HepG2 (cell line): Measurements from ENCODE around the gene ATG2B.

Source experiments
- ZBTB38 ChIP-seq: sonication (generic); formaldehyde crosslinking; IDR thresholded peaks from 2 replicates; pipeline ENCODE4 v1.5.1; 2020; ENCODE audit warnings: mild to moderate bottlenecking, missing genetic modification reagents
- TF ChIP-seq, protein P1 (sequence below): sonication (generic); formaldehyde crosslinking; IDR thresholded peaks from 2 replicates; pipeline ENCODE4 v1.5.0; 2020; ENCODE audit warnings: missing genetic modification reagents, mild to moderate bottlenecking, borderline replicate concordance

DNA sequence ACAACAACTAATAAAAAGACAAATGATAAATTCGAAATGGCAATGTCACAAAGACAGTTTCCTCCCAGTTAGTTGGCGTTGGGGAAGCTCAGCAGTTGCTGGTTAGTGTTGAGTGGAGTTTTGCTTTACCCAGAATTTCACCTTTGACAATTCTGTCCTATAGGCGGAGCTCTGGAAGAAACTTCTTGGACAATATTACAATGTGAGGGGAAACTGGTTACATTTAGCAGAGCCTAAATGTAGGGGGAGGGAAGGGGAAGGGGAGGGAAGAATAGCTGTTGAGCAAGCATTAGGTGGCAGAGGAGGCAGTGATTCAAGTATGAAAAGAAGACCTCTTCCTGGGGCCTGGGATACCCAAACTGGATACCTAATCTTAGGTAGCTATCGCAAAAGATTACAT lies 55.7 kb downstream of the ATG2B start:
- no peak for TF ChIP-seq ZBTB38 (CRISPR knock-in tag)
- TF ChIP-seq, protein P1, sequence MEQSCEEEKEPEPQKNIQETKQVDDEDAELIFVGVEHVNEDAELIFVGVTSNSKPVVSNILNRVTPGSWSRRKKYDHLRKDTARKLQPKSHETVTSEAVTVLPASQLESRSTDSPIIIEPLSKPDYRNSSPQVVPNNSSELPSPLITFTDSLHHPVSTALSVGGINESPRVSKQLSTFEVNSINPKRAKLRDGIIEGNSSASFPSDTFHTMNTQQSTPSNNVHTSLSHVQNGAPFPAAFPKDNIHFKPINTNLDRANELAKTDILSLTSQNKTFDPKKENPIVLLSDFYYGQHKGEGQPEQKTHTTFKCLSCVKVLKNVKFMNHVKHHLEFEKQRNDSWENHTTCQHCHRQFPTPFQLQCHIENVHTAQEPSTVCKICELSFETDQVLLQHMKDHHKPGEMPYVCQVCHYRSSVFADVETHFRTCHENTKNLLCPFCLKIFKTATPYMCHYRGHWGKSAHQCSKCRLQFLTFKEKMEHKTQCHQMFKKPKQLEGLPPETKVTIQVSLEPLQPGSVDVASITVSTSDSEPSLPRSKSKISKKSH (CRISPR knock-in tag), result no peak
